Breast epithelium (tissue), 3 donors: Measurements from ENCODE around the gene SERPINB2.

Experiments used
- CTCF ChIP-seq, 3 donors: fragments of 450-650 bp; IDR thresholded peaks; one replicate each; pipeline ENCODE4 v1.5.1; 2016 to 2017; ENCODE audit warnings: antibody characterized with exemption in 3 of 3, mild to moderate bottlenecking in 3 of 3, moderate library complexity in 3 of 3
- POLR2A ChIP-seq: fragments of 450-650 bp; IDR thresholded peaks from one replicate; pipeline ENCODE4 v1.6.1; 2016; ENCODE audit warnings: antibody characterized with exemption, mild to moderate bottlenecking, moderate library complexity
- POLR2AphosphoS5 ChIP-seq, 3 donors: sonication (generic); formaldehyde crosslinking; IDR thresholded peaks; one replicate each; pipeline ENCODE4 v1.6.1; 2017; ENCODE audit warnings: antibody characterized with exemption in 3 of 3

GRCh38 chr18:63878343-63878742, 9.2 kb upstream of the SERPINB2 start:
- no peak for TF ChIP-seq POLR2AphosphoS5 (IDR thresholded peaks at IDR 0.05)
- TF ChIP-seq CTCF (IDR thresholded peaks at IDR 0.05), result no peak
- no peak for TF ChIP-seq POLR2A
